Trophoblast cell (in vitro differentiated cells and primary cell): Measurements from ENCODE around the gene HAL.

Experiments
- DNase-seq, 2 donors: peaks; one replicate each; pipeline ENCODE4 v3.0.0-alpha.2; 2016
- H2AFZ ChIP-seq: 2 replicates; pipeline ENCODE4 v1.6.1; 2013; ENCODE audit warnings: low read length, moderate library complexity, mild to moderate bottlenecking; ENCODE audit not compliant: insufficient read depth, poor library complexity
- H2AK5ac ChIP-seq: 2 replicates; pipeline ENCODE4 v1.6.1; 2013; ENCODE audit warnings: mild to moderate bottlenecking, low read length
- H2BK120ac ChIP-seq: 2 replicates; pipeline ENCODE4 v1.6.1; 2013; ENCODE audit warnings: low read length, mild to moderate bottlenecking, moderate library complexity; ENCODE audit not compliant: insufficient read depth, poor library complexity
- H2BK12ac ChIP-seq: 2 replicates; pipeline ENCODE4 v1.6.1; 2013; ENCODE audit warnings: mild to moderate bottlenecking, low read length, moderate library complexity
- H2BK5ac ChIP-seq: 2 replicates; pipeline ENCODE4 v1.6.1; 2013; ENCODE audit warnings: low read length, low read depth, moderate library complexity, mild to moderate bottlenecking; ENCODE audit not compliant: poor library complexity
- H3K14ac ChIP-seq: 2 replicates; pipeline ENCODE4 v1.6.1; 2013; ENCODE audit warnings: mild to moderate bottlenecking, low read length
- H3K18ac ChIP-seq: 2 replicates; pipeline ENCODE4 v1.6.1; 2013; ENCODE audit warnings: mild to moderate bottlenecking, low read length
- H3K23ac ChIP-seq: 2 replicates; pipeline ENCODE4 v1.6.1; 2013; ENCODE audit warnings: low read length
- H3K27ac ChIP-seq: 2 replicates; pipeline ENCODE4 v1.5.1; 2013; ENCODE audit warnings: low read depth, mild to moderate bottlenecking, inconsistent platforms, low read length, moderate library complexity
- H3K27me3 ChIP-seq: 2 replicates; pipeline ENCODE4 v1.6.1; 2013; ENCODE audit warnings: inconsistent platforms, mild to moderate bottlenecking, low read length, moderate library complexity; ENCODE audit not compliant: insufficient read depth
- H3K36me3 ChIP-seq, 2 experiments: 1 replicate in 1 of 2; 2 replicates in 1 of 2; pipeline ENCODE4 v1.6.1; 2013; ENCODE audit warnings: low read length in 2 of 2, mild to moderate bottlenecking in 2 of 2, moderate library complexity in 1 of 2; ENCODE audit not compliant: insufficient read depth in 2 of 2, control insufficient read depth in 1 of 2
- H3K4ac ChIP-seq: 2 replicates; pipeline ENCODE4 v1.6.1; 2013; ENCODE audit warnings: low read depth, mild to moderate bottlenecking, low read length, moderate library complexity
- H3K4me1 ChIP-seq, 2 experiments: 1 replicate in 1 of 2; 2 replicates in 1 of 2; pipeline ENCODE4 v1.6.1; 2013; ENCODE audit warnings: low read length in 2 of 2, mild to moderate bottlenecking in 2 of 2, moderate library complexity in 1 of 2; ENCODE audit not compliant: insufficient read depth in 2 of 2, control insufficient read depth in 1 of 2
- H3K4me2 ChIP-seq: 2 replicates; pipeline ENCODE4 v1.6.1; 2013; ENCODE audit warnings: inconsistent platforms, mild to moderate bottlenecking, low read length, moderate library complexity
- H3K4me3 ChIP-seq: 2 replicates; pipeline ENCODE4 v1.5.1; 2013; ENCODE audit warnings: mild to moderate bottlenecking, low read depth, low read length, inconsistent platforms
- H3K79me1 ChIP-seq: one replicate; pipeline ENCODE4 v1.6.1; 2013; ENCODE audit warnings: low read length
- H3K79me2 ChIP-seq: 2 replicates; pipeline ENCODE4 v1.6.1; 2013; ENCODE audit warnings: low read length, mild to moderate bottlenecking; ENCODE audit not compliant: control insufficient read depth, insufficient read depth, poor library complexity
- H3K9ac ChIP-seq: 2 replicates; pipeline ENCODE4 v1.6.1; 2013; ENCODE audit warnings: mild to moderate bottlenecking, low read length
- H3K9me3 ChIP-seq: 2 replicates; pipeline ENCODE4 v1.6.1; 2013; ENCODE audit warnings: low read depth, mild to moderate bottlenecking, control low read depth, inconsistent platforms, low read length; ENCODE audit not compliant: insufficient read depth
- H4K12ac ChIP-seq: 2 replicates; pipeline ENCODE4 v1.6.1; 2013; ENCODE audit warnings: low read depth, mild to moderate bottlenecking, low read length, moderate library complexity
- H4K8ac ChIP-seq: 2 replicates; pipeline ENCODE4 v1.6.1; 2013; ENCODE audit warnings: low read depth, mild to moderate bottlenecking, low read length, moderate library complexity
- H4K91ac ChIP-seq: one replicate; pipeline ENCODE4 v1.6.1; 2013; ENCODE audit warnings: low read depth, mild to moderate bottlenecking, low read length, moderate library complexity
- WGBS: extraction: QIAGEN DNeasy Blood & Tissue Kit; methylation state at CpG from one replicate; pipeline ENCODE4 v1.1.7; 2013; ENCODE audit warnings: missing lambda C conversion rate; ENCODE audit not compliant: insufficient read length, insufficient coverage; ENCODE audit errors: extremely low coverage; 5-methylcytosine and 5-hydroxymethylcytosine counted together

The HAL gene

GRCh38 chr12:95984682-95985081, 11.5 kb downstream of the HAL start:
- H3K14ac ChIP-seq = no peak overlapping the region
- H3K27ac ChIP-seq = no peak overlapping the region
- WGBS = no CpG with 5 or more reads among the region's 1 CpG
- no peaks in the 10 kb centered on the region for H3K79me1 ChIP-seq
- no peak overlapping the region for H2BK120ac ChIP-seq
- no peaks in the 10 kb centered on the region for H3K4me1 ChIP-seq
- H4K91ac ChIP-seq = no peak overlapping the region
- no peak overlapping the region for H3K23ac ChIP-seq
- H3K4ac ChIP-seq = no peak overlapping the region
- no peak overlapping the region for H2BK12ac ChIP-seq
- H2AFZ ChIP-seq = no peak overlapping the region
- no peak overlapping the region for H3K9ac ChIP-seq
- no peak overlapping the region for H3K18ac ChIP-seq
- H3K4me2 ChIP-seq = no peak overlapping the region
- no peak overlapping the region for H4K12ac ChIP-seq
- DNase-seq = no peak
- H3K4me3 ChIP-seq = no peak overlapping the region
- no peaks in the 10 kb centered on the region for H3K27me3 ChIP-seq
- H2AK5ac ChIP-seq = no peak overlapping the region
- no peak overlapping the region for H2BK5ac ChIP-seq
- H3K79me2 ChIP-seq = no peaks in the 10 kb centered on the region
- no peak overlapping the region for H4K8ac ChIP-seq
- H3K36me3 ChIP-seq = no peaks in the 10 kb centered on the region
- no peaks in the 10 kb centered on the region for H3K9me3 ChIP-seq

- no peak overlapping the region for H3K4me3 ChIP-seq
- no peak overlapping the region for H2BK12ac ChIP-seq
- H2AK5ac ChIP-seq = no peak overlapping the region
- H3K79me2 ChIP-seq = no peaks in the 10 kb centered on the region
- H3K4ac ChIP-seq = no peak overlapping the region
- whole genome bisulfite sequencing = no CpG with 5 or more reads among the region's 1 CpG
- no peak overlapping the region for H2AFZ ChIP-seq
- H2BK5ac ChIP-seq = no peak overlapping the region
- no peak for DNase-seq
- no peak overlapping the region for H3K23ac ChIP-seq
- no peak overlapping the region for H3K18ac ChIP-seq
- no peak overlapping the region for H3K4me2 ChIP-seq
- no peak overlapping the region for H3K14ac ChIP-seq
- no peak overlapping the region for H3K27ac ChIP-seq
- H4K91ac ChIP-seq = no peak overlapping the region
- H4K8ac ChIP-seq = no peak overlapping the region
- no peak overlapping the region for H3K9ac ChIP-seq
- H3K4me1 ChIP-seq = no peaks in the 10 kb centered on the region
- no peaks in the 10 kb centered on the region for H3K9me3 ChIP-seq
- H2BK120ac ChIP-seq = no peak overlapping the region
- no peaks in the 10 kb centered on the region for H3K27me3 ChIP-seq
- no peaks in the 10 kb centered on the region for H3K36me3 ChIP-seq
- no peaks in the 10 kb centered on the region for H3K79me1 ChIP-seq
- no peak overlapping the region for H4K12ac ChIP-seq
These were observed 13.5 kb downstream of the HAL start for GRCh38 chr12:95982602-95983001.

GRCh38 chr12:95980437-95980836, 15.7 kb downstream of the HAL start:
- no peak overlapping the region for H3K23ac ChIP-seq
- H3K14ac ChIP-seq = no peak overlapping the region
- no peak overlapping the region for H4K8ac ChIP-seq
- H3K79me1 ChIP-seq = no peaks in the 10 kb centered on the region
- peaks cover 4 to 6% of the 10 kb centered on the region in 2 experiments for H3K4me1 ChIP-seq
- H3K27me3 ChIP-seq = no peaks in the 10 kb centered on the region
- no peaks in the 10 kb centered on the region for H3K9me3 ChIP-seq
- no peak for DNase-seq
- H4K91ac ChIP-seq = no peak overlapping the region
- H4K12ac ChIP-seq = no peak overlapping the region
- no peak overlapping the region for H3K9ac ChIP-seq
- H3K18ac ChIP-seq = no peak overlapping the region
- no peak overlapping the region for H2BK120ac ChIP-seq
- H3K4me3 ChIP-seq = no peak overlapping the region
- H3K36me3 ChIP-seq = no peaks in the 10 kb centered on the region
- H2BK5ac ChIP-seq = no peak overlapping the region
- no peak overlapping the region for H2AFZ ChIP-seq
- H2AK5ac ChIP-seq = no peak overlapping the region
- no peaks in the 10 kb centered on the region for H3K79me2 ChIP-seq
- H3K4me2 ChIP-seq = no peak overlapping the region
- H2BK12ac ChIP-seq = no peak overlapping the region
- no peak overlapping the region for H3K27ac ChIP-seq
- WGBS = no CpG with 5 or more reads among the region's 5 CpGs
- H3K4ac ChIP-seq = no peak overlapping the region

GRCh38 chr12:95978774-95979173, 17.4 kb downstream of the HAL start:
- H2BK12ac ChIP-seq = no peak overlapping the region
- H3K27ac ChIP-seq = no peak overlapping the region
- no peak overlapping the region for H4K8ac ChIP-seq
- no peaks in the 10 kb centered on the region for H3K79me1 ChIP-seq
- H3K9me3 ChIP-seq = no peaks in the 10 kb centered on the region
- H3K36me3 ChIP-seq = no peaks in the 10 kb centered on the region
- H3K4ac ChIP-seq = no peak overlapping the region
- no peaks in the 10 kb centered on the region for H3K79me2 ChIP-seq
- no peaks in the 10 kb centered on the region for H3K27me3 ChIP-seq
- no peak overlapping the region for H3K23ac ChIP-seq
- H3K4me2 ChIP-seq = no peak overlapping the region
- DNase-seq = no peak
- no peak overlapping the region for H3K18ac ChIP-seq
- no peak overlapping the region for H3K9ac ChIP-seq
- no peak overlapping the region for H2BK120ac ChIP-seq
- H2AFZ ChIP-seq = no peak overlapping the region
- H3K14ac ChIP-seq = no peak overlapping the region
- H2BK5ac ChIP-seq = no peak overlapping the region
- H2AK5ac ChIP-seq = no peak overlapping the region
- H4K91ac ChIP-seq = no peak overlapping the region
- H4K12ac ChIP-seq = no peak overlapping the region
- peaks cover 4 to 6% of the 10 kb centered on the region in 2 experiments for H3K4me1 ChIP-seq
- no CpG with 5 or more reads among the region's 3 CpGs for WGBS
- no peak overlapping the region for H3K4me3 ChIP-seq
